NCI-H2029 (cell line): ENCODE results near the gene TMPRSS13.
A peak's percentile ranks its signal among the peaks of the same experiment; 100 is the strongest.
"Not testable (repeated sequence)": the region's sequence is repeated elsewhere in the genome, so short reads cannot be mapped to it uniquely, and the experiment has no call there.

Source experiments
- DNase-seq: peaks from one replicate; lab custom pipeline; 2025; lab: John Stamatoyannopoulos, UW

Gene TMPRSS13

GRCh38 chr11:117871784-117872183 is 57.4 kb downstream of the TMPRSS13 start:
- DNase-seq, result no peak

DNA sequence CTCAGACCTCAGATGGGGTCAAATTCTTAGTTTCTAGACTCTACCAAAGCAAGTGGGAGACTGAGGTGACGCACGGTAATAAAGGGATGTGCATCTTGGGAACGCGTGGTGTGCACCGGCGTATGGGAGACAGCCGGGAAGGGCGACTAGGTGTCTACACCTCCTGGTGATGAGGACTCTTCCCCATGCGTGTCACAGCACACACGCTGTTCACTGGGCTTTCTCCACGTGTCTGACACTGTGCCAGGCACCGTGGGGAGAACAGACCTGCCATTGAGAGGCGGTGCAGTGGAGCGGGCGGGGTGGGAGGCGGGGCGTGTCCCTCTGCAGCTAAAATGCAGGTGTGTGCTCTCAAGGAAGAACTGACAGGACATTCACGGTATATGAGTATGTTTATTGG is 58.0 kb downstream of the TMPRSS13 start:
- no peak for DNase-seq

DNA sequence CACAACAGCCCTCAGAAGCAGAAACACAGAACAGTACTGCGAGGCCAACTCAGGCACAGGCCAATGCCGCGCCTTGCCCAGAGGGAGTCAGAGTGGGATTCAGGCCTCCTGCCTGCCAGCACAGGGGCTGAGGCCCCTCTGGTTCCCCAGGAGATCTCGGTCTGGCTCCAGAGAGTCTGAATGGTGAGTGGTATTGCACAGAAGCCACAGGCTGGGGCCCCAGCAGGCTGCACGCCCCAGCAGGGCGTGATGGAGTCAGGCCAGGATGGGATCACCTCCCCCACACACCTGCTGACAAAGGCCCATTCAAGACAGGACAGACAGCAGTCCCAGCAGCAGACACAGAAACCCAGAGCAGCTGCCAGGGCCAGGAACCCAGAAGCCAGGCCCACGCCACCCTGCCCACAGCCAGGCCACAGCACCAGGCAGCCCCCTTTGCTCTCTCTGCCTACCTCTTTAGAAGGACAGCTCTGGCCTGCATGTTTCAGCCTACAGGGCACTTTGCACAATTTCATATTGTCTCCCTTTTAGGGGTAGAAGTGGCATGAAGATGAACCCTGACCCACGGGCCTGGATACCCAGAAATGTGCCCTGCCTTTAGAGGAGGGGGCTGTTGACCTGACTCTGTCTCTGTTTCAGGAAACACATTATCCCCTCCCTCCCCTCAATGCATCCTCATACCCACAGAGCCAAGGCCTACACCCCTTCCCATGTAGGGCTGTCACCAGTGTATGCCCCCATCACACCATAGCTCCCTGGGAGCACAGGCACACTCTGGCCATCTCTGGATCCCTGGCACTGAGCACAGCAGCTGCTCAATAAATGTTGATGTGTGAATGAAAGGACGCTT is 58.9 kb downstream of the TMPRSS13 start:
- DNase-seq, result peak; percentile 25

- DNase-seq, result no peak
These were observed 59.6 kb downstream of the TMPRSS13 start for GRCh38 chr11:117869604-117870003.

- DNase-seq, result peak; percentile 63
These were observed 60.2 kb downstream of the TMPRSS13 start for GRCh38 chr11:117868815-117869561.

DNA sequence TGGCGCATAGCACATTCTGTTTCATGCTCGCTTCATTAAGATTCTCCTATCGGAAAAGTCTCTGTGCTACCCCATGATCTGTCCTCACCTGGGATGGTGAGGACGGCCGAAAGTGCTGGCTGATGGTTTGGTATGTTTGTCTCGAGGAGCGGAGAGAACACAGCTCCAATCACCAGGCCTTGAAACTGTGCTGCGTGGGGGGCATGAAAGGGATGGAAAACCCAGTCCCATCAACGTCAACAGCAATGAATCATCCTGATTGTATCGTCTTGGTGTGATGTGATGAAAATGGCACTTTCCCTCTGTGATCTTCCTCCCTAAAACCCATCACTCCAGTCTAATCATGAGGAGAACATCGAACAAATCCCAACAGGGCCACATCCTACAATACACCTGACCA is 61.1 kb downstream of the TMPRSS13 start:
- no peak for DNase-seq

DNA sequence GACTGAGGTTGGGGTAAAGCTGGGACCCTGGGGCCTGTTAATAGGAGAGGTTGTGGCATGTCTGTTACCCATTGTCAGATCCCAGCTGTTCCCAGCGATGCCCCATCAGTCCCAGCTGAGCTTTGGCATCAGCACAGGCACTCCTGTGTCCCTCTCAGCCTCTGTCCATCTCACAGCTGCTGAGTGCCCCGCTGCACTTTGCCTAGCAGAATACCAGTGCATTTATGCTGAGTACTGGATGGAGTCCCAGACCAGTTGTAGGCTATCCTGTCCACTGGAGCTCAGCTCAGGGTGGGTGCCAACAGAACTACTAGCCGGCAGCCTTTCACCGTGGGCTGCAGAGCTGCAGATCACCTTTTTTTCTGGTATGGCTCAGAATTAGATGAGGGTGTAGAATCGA is 62.7 kb downstream of the TMPRSS13 start:
- no peak for DNase-seq

- not testable (repeated sequence) for DNase-seq
These were observed 63.7 kb downstream of the TMPRSS13 start for GRCh38 chr11:117865546-117865945.

- no peak for DNase-seq
These were observed 65.8 kb downstream of the TMPRSS13 start for GRCh38 chr11:117863383-117863782.

DNA sequence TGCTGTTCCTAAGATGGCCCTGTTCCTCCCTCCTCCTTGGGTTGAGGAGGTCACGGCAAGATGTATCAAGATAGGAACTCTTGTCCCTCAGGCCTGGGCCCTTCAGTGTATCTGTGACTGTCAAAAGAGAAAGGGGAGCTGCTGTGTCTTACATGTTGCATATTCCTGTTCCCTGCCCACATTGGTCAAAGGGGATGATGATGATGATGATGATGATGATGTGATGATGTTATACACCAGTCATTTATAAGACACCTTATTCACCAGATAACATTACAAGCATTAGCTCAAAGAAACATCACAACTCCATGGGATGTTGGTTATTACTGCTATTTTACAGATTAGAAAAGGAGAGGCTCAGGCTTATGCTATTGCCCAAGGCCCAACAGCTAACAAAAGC is 66.4 kb downstream of the TMPRSS13 start:
- no peak for DNase-seq

DNA sequence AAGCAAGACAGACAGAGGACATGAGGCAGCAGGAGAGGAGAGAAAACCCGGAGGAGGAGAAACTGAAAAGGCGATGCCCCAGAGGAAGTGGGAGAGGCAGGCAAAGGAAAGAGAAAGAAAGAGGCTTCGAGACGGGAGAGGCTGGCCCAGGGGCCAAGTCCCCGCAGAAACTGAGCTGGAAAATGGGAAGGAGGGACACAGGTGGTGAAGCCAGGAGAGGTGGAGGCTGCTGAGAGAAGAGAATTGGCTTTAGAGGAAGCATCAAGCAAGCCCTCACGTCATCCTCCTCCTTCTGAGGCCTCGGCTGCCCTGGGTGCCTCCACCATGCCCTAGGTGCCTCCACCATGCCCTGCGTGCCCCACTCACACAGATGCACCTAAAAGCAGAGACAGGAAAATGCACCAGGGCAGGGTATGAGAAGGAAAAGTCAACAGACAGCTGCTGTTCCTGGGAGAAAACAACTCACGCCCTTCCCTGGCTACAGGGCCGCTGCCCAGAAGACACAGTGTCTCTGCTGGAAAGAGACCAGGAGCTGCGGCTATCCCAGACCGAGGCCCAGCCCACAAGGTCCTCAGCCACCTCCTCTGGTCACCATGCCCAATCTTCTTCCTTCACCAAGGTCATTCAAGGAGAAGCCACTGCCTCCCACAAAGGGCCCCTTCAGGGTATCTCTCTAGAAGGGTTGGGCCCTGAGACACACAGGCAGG is 67.0 kb downstream of the TMPRSS13 start:
- no peak for DNase-seq

GRCh38 chr11:117861151-117862018 is 67.8 kb downstream of the TMPRSS13 start:
- DNase-seq, result peak; percentile 80

- DNase-seq, result no peak
These were observed 69.1 kb downstream of the TMPRSS13 start for GRCh38 chr11:117860139-117860538.

DNA sequence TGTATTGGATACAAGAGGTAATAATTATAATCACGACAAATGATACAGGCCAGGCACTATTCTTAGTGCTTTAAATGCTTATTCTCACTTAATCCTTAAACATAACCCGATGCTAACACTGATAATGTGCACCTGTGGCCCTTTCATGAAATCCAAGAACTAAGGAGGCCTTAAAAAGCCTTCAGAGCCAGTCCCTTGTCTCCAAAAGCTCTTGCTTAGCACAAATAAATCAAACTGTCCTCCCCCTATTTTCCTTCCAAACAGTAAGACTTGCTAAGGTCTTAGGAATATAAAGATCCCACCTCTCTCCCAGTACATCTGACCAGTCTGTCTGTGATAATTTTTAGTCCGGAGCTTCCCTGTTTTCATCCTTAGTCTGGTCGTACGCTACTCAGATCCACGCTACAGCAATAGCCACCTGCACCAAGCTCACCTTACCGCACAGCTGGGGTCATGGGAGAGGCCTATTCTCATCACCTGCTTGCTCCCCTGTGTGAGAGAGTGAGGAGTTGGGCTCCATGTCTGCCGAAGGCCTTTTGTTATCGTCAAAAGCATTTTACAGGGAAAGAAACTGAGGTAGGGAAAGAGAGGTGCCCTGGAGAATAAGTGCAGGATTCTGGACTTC is 69.6 kb downstream of the TMPRSS13 start:
- no peak for DNase-seq

- DNase-seq, result no peak
These were observed 70.1 kb downstream of the TMPRSS13 start for GRCh38 chr11:117859061-117859460.

- DNase-seq, result no peak
These were observed 71.3 kb downstream of the TMPRSS13 start for GRCh38 chr11:117857734-117858414.

- no peak for DNase-seq
These were observed 73.1 kb downstream of the TMPRSS13 start for GRCh38 chr11:117855912-117856651.

GRCh38 chr11:117855186-117855845 is 73.9 kb downstream of the TMPRSS13 start:
- DNase-seq, result no peak

- DNase-seq, result no peak
These were observed 76.9 kb downstream of the TMPRSS13 start for GRCh38 chr11:117852309-117852708.
